Activated CD8-positive, alpha-beta memory T cell treated with anti-CD3 and anti-CD28 coated beads, Interleukin-2, amount 50 U/mL, for 24 hours (primary cell): Measurements from ENCODE around the gene DYRK1A.
"Not testable (repeated sequence)": the region's sequence is repeated elsewhere in the genome, so short reads cannot be mapped to it uniquely, and the experiment has no call there.

Experiments
- DNase-seq: peaks from one replicate; pipeline ENCODE4 v3.0.0-alpha.2; 2020; ENCODE audit errors: extremely low read depth

The DYRK1A gene

DNA sequence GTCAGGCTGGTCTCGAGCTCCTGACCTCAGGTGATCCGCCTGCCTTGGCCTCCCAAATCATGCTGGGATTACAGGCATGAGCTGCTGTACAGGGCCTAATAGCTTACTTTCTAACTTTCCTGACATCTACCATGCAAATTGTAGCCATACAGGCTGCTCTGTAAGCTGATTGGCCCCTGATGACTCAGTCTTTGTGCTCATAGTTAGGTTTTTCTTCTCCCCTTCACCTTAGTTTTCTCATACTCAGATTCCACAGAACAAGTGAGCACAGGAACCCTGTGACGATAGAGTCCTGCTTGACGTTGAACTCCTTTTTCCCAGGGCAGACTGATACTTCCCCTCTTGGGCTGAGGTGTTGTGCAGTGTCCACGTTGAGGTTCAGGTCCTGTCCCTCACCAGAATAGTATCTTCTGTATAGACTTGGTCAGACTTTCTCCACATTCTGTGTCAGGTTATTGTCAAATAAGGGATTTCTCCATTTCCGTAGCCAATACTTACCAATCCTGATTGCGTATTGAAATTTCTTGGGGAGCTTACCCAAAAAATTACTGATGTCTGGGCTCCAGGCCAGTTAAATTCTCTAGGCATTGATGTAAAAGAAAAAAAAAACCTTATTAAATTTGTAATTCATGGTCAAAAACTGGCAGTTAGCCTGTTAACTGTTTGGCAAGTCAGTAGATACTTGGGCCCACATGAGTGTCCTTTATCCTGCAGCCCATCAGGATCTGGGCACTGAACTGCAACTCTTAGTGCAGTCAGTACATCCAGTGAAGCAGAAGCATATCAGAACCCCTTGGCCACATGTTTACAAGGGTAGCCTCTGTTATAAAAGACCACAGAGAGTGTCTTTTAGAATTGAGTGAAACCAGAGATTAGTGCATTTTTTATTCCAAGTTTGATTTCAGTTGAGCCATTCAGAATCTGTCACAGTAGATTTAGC is 118.2 kb downstream of the DYRK1A start:
- no peak for DNase-seq

DNA sequence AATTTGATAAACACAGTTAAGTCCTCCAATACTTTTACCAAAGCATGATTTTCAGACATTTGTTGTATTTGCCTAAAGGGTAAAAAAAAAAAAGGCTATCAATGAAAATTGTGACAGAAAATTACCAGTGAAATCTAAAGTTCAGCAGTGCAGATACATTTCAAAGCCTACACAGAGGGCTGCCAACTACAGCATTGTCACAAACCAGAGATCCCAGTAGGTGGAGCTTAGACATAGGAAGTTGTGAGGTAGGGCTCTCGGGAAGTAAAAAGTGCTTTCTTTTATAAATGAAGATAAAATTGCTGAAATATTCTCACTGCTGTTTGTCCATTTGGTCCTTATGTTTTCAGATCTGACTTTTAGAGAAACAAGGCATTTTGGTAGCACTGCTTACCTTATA is 123.0 kb downstream of the DYRK1A start:
- no peak for DNase-seq

DNA sequence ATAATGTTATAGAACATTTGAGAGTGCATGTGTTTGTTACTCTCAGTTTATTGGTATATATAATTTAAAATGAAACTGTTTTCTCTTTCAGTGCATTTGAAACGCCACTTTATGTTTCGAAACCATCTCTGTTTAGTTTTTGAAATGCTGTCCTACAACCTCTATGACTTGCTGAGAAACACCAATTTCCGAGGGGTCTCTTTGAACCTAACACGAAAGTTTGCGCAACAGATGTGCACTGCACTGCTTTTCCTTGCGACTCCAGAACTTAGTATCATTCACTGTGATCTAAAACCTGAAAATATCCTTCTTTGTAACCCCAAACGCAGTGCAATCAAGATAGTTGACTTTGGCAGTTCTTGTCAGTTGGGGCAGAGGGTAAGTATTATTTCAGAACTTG is 123.5 kb downstream of the DYRK1A start:
- no peak for DNase-seq

DNA sequence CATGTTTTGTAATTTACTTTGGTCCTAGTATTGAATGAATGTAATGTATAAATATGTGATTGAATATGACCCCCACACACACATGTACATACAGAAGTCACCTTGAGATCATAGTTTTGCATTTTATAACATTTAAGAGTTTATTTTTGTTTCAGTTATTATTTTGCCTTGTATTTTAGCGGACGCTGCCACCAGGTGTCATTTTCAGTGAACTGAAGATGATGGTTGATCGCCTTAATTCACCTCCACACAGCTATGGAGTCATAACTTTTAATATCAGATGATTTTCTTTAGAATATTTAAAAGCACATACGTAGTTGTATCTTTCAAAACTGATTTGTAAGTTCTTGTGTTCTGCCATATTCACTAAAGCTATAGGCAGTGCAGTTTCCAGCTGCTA is 130.4 kb downstream of the DYRK1A start:
- no peak for DNase-seq

DNA sequence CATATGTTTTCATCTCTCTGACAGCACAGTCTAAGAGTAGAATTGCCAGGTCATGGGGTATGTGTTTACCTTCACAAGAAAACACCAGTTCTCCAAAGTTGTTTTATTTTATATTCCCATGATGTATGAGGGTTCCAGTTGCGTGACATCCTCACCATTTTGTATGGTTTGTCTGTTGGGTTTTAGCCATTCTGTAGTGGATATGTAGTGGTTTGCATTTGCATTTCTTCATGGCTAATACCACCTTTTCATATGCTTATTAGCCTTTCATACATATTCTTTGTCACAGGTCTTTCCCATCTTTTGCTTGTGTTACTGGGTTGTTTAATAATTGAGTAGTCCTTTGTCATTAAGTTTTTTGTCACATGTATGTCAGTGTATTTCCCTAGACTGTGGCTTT is 132.1 kb downstream of the DYRK1A start:
- no peak for DNase-seq

DNA sequence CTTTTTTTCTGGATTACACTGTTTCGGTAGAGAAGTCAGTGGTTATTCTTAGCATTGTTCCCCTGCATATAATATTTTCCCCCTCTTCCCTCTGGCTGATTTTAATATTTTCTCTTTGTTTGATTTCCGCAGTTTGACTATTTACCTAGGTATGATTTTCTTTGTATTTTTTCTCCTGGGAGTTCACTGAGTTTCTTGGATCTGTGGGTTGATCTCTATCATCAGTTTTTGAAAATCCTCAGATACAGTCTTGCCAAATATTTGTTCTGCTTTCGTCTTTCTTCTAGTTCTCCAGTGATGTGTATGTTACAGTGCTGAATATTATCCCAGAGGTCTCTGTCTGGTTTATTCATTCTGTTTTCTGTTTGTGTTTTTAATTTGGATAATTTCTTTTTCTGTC is 136.4 kb downstream of the DYRK1A start:
- DNase-seq = no peak

DNA sequence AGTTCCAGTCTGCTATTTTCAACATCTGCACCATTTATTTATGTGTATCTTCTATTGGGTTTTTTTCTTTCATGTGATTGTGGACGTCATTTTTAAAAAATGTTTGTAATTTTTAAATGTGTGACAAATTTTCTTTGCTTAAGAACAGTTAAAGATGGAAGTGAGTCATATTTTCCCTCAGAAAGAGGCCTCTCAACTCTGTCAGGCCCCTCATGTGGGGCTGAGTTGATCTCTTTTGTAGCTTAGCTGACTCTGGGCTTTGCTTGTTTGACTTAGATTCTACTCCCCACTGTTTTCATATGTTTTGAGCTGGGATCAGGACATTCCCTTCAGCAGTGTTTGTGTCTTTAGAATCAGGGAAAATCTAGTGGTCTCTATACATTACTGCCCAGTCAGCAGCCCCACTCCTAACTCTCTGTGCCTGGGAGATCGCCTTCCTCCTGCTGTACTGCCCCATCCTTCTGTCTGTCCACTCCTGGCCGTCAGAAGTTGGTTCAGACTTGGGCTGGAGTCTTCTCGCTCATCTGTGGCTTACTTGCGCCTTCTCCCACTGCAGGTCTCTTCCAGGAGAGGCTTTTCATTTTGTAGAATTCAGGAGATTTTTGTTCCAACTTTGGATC is 137.4 kb downstream of the DYRK1A start:
- no peak for DNase-seq

DNA sequence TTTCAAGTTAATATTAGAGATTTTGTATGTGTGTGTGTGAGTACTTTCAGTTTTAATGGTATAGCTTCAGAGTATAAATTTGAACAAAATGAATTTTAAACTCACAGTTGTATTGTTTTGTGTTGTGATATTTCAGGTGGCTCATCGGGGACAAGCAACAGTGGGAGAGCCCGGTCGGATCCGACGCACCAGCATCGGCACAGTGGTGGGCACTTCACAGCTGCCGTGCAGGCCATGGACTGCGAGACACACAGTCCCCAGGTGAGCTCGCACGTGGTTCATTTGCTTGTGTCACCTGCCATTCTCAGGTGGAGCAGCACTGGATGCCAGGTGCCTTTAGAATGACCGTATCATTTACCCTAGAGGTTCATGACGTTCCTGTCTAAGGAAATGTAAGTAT is 139.4 kb downstream of the DYRK1A start:
- DNase-seq = no peak

DNA sequence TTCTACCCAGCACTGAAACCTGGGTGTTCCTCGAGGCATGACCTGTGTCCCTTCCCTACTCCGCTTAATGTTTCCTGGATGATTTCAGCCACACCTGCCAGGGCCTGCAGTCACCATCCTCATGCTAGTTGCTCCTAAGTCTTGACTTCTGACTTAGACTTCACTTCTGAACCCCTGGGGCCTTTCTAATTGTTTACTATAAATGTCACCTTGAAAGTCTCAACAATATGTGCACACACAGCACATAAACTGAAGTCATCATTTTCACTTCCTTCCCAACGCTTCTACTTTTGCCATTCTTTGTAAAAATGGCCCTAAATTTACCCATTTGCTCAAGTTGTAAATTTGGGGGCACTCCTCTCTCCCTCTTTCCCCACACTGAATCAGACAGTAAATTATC is 141.1 kb downstream of the DYRK1A start:
- DNase-seq = no peak

DNA sequence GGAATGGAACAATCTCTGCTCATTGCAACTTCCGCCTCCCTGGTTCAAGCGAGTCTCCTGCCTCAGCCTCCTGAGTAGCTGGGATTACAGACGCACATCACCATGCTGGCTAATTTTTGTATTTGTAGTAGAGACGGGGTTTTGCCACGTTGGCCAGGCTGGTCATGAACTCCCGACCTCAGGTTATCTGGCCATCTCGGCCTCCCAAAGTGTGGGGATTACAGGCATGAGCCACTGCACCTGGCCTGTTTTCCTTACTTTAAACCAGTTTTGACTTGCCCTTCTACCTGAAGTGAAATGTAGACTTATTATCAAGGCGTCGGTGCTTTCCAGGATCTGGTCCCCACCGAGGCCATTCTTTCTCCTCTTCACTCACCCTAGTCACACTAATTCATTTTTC is 141.8 kb downstream of the DYRK1A start:
- no peak for DNase-seq

DNA sequence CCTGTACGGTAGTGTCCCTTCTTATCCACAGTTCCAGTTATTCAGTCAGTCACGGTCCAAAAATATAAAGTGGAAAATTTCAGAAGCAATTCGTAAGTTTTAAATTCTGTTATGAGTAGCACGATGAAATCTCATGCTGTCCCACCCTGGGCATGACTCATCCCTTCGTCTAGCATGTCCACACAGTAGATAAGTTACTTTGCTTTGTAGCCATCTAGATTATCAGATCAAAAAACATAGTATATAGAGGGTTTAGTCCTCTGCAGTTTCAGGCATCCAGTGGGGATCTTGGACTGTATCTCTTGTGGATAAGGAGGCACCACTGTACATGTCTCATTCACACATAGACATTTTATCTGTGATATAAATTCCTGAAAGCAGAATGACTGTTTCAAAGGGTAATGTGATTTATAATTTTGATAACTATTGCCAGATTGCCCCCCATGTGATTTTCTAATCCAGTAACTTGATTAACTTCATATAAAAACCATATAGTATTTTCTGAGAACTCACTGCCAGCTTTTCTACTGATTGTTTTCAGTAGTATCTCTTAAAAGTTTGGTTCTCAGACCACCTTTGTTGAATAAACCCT is 143.3 kb downstream of the DYRK1A start:
- DNase-seq = no peak

DNA sequence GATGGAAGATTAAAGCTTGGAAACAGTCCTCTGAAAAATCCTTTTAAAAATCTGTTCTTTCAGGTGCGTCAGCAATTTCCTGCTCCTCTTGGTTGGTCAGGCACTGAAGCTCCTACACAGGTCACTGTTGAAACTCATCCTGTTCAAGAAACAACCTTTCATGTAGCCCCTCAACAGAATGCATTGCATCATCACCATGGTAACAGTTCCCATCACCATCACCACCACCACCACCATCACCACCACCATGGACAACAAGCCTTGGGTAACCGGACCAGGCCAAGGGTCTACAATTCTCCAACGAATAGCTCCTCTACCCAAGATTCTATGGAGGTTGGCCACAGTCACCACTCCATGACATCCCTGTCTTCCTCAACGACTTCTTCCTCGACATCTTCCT is 145.3 kb downstream of the DYRK1A start:
- no peak for DNase-seq

DNA sequence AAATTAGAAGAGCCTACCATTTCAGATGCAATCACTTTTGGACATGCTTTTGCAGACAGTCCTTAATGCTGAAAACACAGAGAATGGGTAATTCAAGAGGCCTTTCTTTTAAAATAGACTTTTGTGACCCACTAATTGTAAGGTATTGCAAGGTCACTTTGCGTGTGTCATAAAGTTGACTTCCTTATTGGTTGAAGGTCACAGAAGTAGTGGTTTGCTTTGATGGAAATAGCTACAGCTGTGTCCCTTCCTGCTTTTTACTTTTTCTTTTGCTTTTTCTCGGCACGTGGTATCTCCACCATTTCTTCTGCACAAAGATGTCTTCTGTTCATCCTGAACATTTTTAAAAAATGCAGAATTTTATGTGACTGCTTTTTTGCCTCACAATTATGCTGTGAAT is 146.8 kb downstream of the DYRK1A start:
- no peak for DNase-seq

DNA sequence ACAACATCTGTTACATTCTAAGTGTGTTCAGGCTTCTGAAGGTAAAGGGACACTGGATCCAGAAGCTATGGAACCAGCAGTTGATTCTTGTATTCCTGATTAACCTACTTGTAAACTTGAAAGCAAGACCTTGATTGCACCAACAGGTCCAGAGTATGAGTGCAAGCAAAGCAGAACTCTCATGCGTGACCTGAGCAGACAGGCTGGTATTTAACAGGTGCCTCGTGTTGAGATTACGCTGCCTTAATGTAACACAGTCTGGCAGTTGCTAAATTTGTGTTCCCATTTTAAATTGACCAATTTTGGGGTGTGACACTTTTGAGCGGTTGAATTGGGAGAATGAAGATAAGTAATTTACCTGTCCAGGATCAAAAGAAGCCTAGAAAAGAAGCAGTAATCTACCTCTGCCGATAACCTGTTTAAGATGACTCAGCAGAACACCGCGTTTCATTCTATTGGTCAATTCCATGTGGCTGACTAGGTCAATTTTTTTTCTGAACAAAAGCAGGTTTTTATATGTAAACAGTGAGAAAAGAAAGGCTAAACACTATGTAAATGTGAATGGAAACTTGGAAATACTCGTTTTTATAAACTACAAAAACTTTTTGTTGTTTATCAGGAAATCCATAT is 147.6 kb downstream of the DYRK1A start:
- DNase-seq = no peak

DNA sequence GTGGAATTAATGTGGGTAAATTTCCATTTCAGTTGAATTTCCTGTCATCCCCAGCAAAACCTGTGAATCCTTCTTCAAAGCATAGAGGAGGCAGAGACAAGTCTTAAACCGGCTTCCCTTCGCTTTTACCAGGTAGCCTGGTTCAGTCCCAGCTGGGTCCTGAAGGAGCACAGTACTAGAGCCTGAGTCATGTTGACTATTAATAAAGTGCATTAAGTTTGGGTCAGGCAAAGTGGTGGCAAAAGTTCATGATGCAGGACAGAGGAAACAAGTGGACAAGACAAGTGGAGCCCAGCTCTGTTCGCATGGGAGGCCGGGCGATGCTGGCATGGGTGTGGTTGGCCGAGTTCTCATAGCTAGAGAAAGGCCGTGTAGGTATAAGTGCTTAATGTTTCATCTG is 150.4 kb downstream of the DYRK1A start:
- no peak for DNase-seq

DNA sequence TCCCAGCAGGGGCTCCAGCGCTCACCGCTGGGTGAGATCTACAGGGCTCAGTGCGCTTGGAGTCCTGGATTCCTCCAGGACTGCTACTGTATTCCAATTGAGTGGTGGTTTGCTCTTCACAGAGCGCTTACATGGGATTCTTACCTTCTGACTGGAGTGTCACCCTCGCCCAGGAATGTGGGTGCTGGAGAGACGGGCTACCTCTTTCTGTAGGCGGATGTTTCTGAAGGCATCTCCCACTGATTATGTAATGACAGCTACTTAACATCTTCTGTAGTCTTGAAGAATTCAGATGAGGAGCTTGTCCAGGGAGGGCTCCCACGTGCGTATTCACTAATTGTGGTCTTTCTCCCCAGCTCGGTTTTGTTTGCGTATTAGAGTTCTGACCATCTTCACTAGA is 154.2 kb downstream of the DYRK1A start:
- no peak for DNase-seq

DNA sequence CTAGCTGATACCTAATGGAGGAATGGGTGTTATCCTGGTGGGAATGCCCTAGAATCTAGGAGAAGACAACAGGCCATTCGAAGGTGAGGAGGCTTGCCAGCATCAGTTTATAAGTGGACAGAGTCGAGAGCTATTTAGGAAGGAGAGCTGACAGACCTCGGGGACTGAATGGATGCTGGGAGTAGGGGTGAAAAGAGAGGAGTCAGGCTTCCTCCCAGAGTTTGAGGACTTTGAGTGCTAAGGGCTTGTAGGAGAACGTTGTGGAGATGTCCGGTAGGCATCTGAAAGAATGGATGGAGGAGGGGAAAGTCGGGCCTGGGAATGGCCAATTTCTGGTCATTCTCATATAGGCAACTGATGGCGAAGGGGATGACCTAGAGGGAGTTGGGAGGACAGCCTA is 155.1 kb downstream of the DYRK1A start:
- no peak for DNase-seq

DNA sequence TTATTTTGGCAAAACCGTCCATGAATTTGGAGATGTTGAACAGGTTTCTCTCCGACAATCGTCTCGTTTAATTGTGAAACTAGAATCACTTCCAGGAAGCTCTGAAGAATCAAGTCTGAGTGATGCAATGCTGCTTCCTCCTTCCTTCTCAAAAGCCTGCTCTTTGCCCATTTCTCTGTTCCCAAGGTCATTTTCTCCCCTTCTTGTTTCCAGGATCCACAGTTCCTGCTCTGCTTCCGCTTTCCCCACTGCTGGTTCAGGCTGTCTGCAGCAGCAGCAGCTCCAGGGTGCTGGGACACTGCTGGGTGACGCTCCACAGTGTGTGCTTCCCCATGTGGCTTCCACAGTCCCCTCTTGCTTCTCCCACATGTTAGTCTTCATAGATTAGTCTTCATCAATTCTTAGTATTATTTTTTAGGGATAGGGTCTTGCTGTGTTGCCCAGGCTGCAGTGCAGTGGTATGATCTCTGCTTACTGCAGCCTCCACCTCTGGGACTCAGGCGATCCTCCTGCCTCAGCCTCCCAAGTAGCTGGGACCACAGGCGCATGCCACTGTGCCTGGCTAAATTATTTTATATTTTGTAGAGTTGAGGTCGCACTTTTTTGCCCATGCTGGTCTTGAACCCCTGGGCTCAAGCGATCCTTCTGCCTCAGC is 156.2 kb downstream of the DYRK1A start:
- no peak for DNase-seq

DNA sequence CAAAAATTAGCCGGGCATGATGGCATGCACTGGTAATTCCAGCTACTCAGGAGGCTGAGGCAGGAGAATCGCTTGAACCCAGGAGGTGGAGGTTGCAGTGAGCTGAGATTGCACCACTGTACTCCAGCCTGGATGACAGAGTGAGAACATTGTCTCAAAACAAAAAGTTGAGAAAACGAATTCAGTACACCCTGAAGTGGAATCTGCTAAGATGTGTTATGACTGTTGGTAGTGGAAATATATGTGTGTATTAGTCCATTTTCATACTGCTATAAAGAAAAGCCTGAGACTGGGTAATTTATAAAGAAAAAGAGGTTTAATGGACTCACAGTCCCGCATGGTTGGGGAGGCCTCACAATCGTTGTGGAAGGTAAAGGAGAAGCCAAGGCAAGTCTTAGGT is 158.4 kb downstream of the DYRK1A start:
- not testable (repeated sequence) for DNase-seq

DNA sequence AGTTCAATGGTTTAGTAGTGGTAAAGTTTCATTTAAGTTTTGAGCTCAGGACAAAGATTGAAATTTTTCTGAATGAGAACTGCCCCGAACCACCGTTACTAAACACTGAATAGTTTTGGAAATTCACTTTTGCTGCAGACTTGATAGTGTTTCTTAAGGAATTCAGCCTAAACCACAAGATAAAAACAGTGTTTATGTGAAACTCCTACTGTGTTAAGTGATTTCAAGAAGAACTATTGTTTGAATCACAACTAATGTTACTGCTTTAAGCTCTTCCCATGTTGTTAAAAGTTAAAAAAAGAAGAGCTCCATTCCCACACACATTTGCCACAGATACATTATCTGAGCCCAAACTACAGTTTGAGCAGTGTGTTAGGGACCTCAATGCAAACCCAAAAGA is 159.2 kb downstream of the DYRK1A start:
- DNase-seq = no peak

DNA sequence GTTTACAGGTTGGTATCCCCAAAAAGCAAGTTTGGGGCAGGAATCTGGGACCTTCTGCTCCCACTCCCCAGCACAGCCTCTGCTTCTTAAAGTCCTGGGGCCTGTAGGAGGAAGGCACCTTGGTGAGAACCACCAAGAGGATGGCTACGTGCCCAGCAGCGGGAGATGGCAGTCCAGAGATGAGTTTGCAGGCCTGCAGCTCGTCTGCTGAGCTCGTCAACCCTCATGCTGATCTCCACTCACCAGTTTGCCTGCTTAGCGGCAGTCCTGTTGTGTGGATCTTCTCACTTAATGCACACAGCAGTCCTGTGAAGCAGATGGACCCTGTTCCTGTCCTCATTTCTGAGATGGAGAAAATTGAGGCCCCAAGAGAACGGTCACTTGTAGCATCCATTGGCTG is 160.5 kb downstream of the DYRK1A start:
- no peak for DNase-seq

DNA sequence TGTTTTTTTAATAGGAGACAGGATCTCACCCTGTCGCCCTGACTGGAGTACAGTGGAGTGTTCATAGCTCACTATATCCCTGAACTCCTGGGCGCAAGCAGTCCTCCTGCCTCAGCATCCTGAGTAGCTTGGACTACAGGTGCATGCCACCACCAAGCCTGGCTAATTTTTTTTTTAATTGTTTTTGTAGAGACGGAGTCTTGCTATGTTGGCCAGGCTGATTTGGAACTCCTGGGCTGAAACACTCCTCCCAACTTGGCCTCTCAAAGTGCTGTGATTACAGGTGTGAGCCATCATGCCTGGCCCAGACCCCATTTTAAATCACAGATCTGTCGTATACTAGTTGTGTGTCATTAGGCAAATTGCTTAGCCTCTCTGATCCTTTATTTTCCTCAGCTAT is 161.1 kb downstream of the DYRK1A start:
- DNase-seq = no peak
